DOHH2 (cell line): ENCODE results near the gene WDR27.

ENCODE experiments used
- H3F3A ChIP-seq: fragments of 200-600 bp; sonication (generic), shearing (Covaris generic); 2 replicates; pipeline ENCODE4 v1.6.0; 2016; ENCODE audit warnings: antibody characterized with exemption, mild to moderate bottlenecking; ENCODE audit not compliant: control insufficient read depth, insufficient read depth
- H3K27ac ChIP-seq: fragments of 200-600 bp; sonication (generic); 2 replicates; pipeline ENCODE4 v1.5.1; 2014; ENCODE audit warnings: low read depth, mild to moderate bottlenecking, low read length, moderate library complexity
- H3K27me3 ChIP-seq: fragments of 200-600 bp; sonication (generic); 2 replicates; pipeline ENCODE4 v1.6.1; 2014; ENCODE audit warnings: mild to moderate bottlenecking, low read length, mixed read lengths; ENCODE audit not compliant: control insufficient read depth
- H3K36me3 ChIP-seq: fragments of 200-600 bp; sonication (generic); 2 replicates; pipeline ENCODE4 v1.6.1; 2014; ENCODE audit warnings: mild to moderate bottlenecking, low read length, moderate library complexity, mixed read lengths; ENCODE audit not compliant: control insufficient read depth
- H3K4me1 ChIP-seq: fragments of 200-600 bp; sonication (generic); 2 replicates; pipeline ENCODE4 v1.6.1; 2014; ENCODE audit warnings: mild to moderate bottlenecking, low read length, mixed read lengths; ENCODE audit not compliant: control insufficient read depth
- H3K4me2 ChIP-seq: fragments of 200-600 bp; sonication (generic); 2 replicates; pipeline ENCODE4 v1.6.0; 2014; ENCODE audit warnings: mild to moderate bottlenecking, low read length, moderate library complexity
- H3K4me3 ChIP-seq: fragments of 200-600 bp; sonication (generic); 2 replicates; pipeline ENCODE4 v1.5.1; 2014; ENCODE audit warnings: mild to moderate bottlenecking, low read length, mixed read lengths
- H3K79me2 ChIP-seq: fragments of 200-600 bp; sonication (generic); 2 replicates; pipeline ENCODE4 v1.6.1; 2014; ENCODE audit warnings: mild to moderate bottlenecking, low read length, mixed read lengths; ENCODE audit not compliant: control insufficient read depth
- H3K9me2 ChIP-seq: fragments of 200-600 bp; sonication (generic); replicated peaks from 2 replicates; pipeline ENCODE4 v1.6.1; 2014; ENCODE audit warnings: mild to moderate bottlenecking, low read length, mixed read lengths; ENCODE audit not compliant: control insufficient read depth
- H3K9me3 ChIP-seq: fragments of 200-600 bp; sonication (generic); 2 replicates; pipeline ENCODE4 v1.6.1; 2014; ENCODE audit warnings: antibody characterized with exemption, low read length, mixed read lengths; ENCODE audit not compliant: control insufficient read depth, insufficient read depth
- H4K20me1 ChIP-seq: fragments of 200-600 bp; sonication (generic); 2 replicates; pipeline ENCODE4 v1.6.0; 2014; ENCODE audit warnings: low read depth, mild to moderate bottlenecking, antibody characterized with exemption, low read length, moderate library complexity; ENCODE audit not compliant: control insufficient read depth, insufficient read depth
- EZH2phosphoT487 ChIP-seq: fragments of 200-600 bp; sonication (generic); IDR thresholded peaks from 2 replicates; pipeline ENCODE4 v1.6.1; 2017; ENCODE audit warnings: borderline replicate concordance, mild to moderate bottlenecking, antibody characterized with exemption, low read length, moderate library complexity, mixed read lengths
- TF ChIP-seq, protein P1 (sequence below): fragments of 200-600 bp; sonication (generic); IDR thresholded peaks from one replicate; pipeline ENCODE4 v1.5.1; 2014; ENCODE audit warnings: antibody characterized with exemption, mild to moderate bottlenecking, low read depth, low read length; ENCODE audit not compliant: poor library complexity, severe bottlenecking

WDR27 gene

DNA sequence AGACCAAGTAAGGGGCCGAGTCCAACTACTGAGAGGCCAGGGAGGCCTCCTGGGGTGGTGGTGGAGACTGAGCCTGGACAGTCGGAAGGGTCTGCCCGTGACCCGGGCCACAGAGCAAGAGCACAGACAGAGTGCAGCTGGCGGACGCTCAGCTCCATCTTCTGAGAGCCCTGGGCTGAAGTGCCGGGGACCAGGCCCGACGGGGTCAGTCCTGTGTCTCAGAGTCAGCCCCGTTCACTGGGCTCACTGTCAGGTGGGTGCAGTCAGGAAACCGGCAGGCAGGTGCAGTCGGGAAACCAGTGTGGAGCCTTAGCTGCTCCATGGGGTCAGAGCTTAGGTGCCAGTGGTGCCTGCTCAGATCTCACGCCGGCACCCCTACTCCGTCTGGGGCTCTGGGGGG is 76.5 kb downstream of the WDR27 start:
- H3K9me3 ChIP-seq: peaks cover 6% of the 10 kb centered on the region; the same call in 1 of the 2 replicates
- H3K9me2 ChIP-seq: no peaks in the 10 kb centered on the region
- H3K4me1 ChIP-seq: no peaks in the 10 kb centered on the region
- H3K27me3 ChIP-seq: no peaks in the 10 kb centered on the region
- no peak overlapping the region for H3K27ac ChIP-seq
- H3K4me3 ChIP-seq: no peak overlapping the region
- H3K79me2 ChIP-seq: no peaks in the 10 kb centered on the region
- H3K4me2 ChIP-seq: no peak overlapping the region
- no peak for TF ChIP-seq EZH2phosphoT487
- TF ChIP-seq, protein P1, sequence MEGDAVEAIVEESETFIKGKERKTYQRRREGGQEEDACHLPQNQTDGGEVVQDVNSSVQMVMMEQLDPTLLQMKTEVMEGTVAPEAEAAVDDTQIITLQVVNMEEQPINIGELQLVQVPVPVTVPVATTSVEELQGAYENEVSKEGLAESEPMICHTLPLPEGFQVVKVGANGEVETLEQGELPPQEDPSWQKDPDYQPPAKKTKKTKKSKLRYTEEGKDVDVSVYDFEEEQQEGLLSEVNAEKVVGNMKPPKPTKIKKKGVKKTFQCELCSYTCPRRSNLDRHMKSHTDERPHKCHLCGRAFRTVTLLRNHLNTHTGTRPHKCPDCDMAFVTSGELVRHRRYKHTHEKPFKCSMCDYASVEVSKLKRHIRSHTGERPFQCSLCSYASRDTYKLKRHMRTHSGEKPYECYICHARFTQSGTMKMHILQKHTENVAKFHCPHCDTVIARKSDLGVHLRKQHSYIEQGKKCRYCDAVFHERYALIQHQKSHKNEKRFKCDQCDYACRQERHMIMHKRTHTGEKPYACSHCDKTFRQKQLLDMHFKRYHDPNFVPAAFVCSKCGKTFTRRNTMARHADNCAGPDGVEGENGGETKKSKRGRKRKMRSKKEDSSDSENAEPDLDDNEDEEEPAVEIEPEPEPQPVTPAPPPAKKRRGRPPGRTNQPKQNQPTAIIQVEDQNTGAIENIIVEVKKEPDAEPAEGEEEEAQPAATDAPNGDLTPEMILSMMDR: no peak
- H3K36me3 ChIP-seq: peaks cover 5% of the 10 kb centered on the region
- no peaks in the 10 kb centered on the region for H3F3A ChIP-seq
- no peaks in the 10 kb centered on the region for H4K20me1 ChIP-seq

DNA sequence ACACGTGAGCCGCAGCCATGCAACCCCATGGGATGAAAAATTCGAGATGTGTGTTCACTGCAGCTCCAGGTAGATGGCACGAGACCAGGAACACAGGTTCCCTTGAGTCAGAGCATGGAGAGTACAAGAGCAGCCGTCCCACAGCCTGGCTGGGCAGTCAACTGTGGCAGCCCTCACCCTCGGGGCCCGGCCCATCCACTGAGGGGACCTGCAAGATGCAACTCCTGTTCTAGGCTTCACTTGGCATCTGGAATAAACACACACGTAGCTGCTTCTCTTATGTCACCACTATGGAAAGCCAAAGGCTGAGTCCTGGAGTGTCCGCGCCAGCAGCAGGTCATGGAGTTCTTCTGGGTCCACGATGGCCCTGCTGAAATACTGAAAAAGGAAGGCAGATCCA is 77.0 kb downstream of the WDR27 start:
- Histone ChIP-seq H3K9me3 (peaks cover 6% of the 10 kb centered on the region; the same call in 1 of the 2 replicates), H3F3A (no peaks in the 10 kb centered on the region), H3K9me2 (no peaks in the 10 kb centered on the region), H3K4me1 (no peaks in the 10 kb centered on the region), H3K27me3 (no peaks in the 10 kb centered on the region), H3K4me3 (no peak overlapping the region), H3K36me3 (peaks cover 5% of the 10 kb centered on the region), H4K20me1 (no peaks in the 10 kb centered on the region), H3K27ac (no peak overlapping the region), H3K4me2 (no peak overlapping the region), H3K79me2 (no peaks in the 10 kb centered on the region)
- TF ChIP-seq, protein P1: no peak
- TF ChIP-seq EZH2phosphoT487: no peak

DNA sequence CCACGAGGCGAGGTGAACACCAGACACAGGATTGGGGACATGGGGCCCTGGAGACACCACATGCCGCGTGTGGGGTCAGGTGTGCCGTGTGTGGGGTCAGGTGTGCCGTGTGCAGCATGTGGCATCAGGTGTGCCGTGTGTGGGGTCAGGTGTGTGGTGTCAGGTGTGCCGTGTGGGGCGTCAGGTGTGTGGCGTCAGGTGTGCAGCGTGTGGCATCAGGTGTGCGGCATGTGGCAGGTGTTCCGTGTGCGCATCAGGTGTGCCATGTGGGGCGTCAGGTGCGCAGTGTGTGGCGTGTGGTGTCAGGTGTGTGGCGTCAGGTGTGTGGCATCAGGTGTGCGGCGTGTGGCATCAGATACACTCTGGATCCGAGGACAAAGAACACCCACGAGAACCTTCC is 77.9 kb downstream of the WDR27 start:
- no peak overlapping the region for H3K27ac ChIP-seq
- H3K9me3 ChIP-seq: peaks cover 6% of the 10 kb centered on the region; the same call in 1 of the 2 replicates
- H3K36me3 ChIP-seq: peaks cover 5% of the 10 kb centered on the region
- H3K4me1 ChIP-seq: no peaks in the 10 kb centered on the region
- H3K9me2 ChIP-seq: no peaks in the 10 kb centered on the region
- no peaks in the 10 kb centered on the region for H3F3A ChIP-seq
- H3K27me3 ChIP-seq: no peaks in the 10 kb centered on the region
- H3K79me2 ChIP-seq: no peaks in the 10 kb centered on the region
- H4K20me1 ChIP-seq: no peaks in the 10 kb centered on the region
- no peak overlapping the region for H3K4me2 ChIP-seq
- H3K4me3 ChIP-seq: no peak overlapping the region
- TF ChIP-seq EZH2phosphoT487: no peak
- TF ChIP-seq, protein P1: no peak
